ENCODE results near the gene LDHB. TPM values are rescaled to one million over a fixed set of nuclear protein-coding genes. Genes with fewer than 3 reads are reported as not detected.

LDHB gene
- total and polyA plus RNA-seq, 2 experiments from 2014 or later, result 842 to 1,792 TPM

- no peak for DNase-seq (ENCODE audit: low read depth in 1 of 2, low spot score in 1 of 2)
- Histone ChIP-seq H3K9me3 (ENCODE audit: low read depth) (no peaks in the 10 kb centered on the region), H3K4me1 (ENCODE audit: low read depth) (peaks cover 13% of the 10 kb centered on the region), H3K4me3 (no peak overlapping the region), H3K36me3 (peaks cover under 1% of the 10 kb centered on the region), H3K27ac (no peak overlapping the region), H3K27me3 (no peaks in the 10 kb centered on the region)
- TF ChIP-seq CTCF (IDR thresholded peaks at IDR 0.05; ENCODE audit: low read depth, low read length), result no peak
These were observed 1.7 kb upstream of the LDHB start for GRCh38 chr12:21659383-21659782.

DNA sequence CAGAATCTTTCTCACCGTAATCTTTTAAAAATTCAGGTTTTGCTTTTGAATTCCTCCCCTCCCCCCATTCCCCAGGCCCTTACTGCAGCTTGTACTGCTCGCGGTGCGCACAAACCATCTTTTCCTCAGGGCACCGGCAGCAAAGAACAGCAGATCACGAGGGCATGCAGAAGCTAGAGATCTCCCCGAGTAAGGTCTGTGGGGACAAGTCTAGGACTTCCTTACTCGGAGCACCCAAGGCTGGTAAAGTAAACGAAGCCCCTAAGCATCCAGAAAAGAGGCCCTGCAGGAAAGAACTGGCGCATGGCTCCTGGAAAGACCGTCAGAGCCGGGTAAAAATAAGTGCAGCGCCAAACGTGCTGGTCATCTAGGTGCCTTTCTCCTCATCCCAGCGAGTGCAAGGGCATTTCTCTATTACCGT, 727 bp downstream of the LDHB start:
- peak; percentile 53 to 57 for DNase-seq (ENCODE audit: low read depth in 1 of 2, low spot score in 1 of 2)
- no peak for TF ChIP-seq CTCF (IDR thresholded peaks at IDR 0.05; ENCODE audit: low read depth, low read length)
- Histone ChIP-seq H3K27me3 (no peaks in the 10 kb centered on the region), H3K36me3 (peaks cover 22% of the 10 kb centered on the region), H3K27ac (peak overlapping the region; percentile 84), H3K9me3 (ENCODE audit: low read depth) (no peaks in the 10 kb centered on the region), H3K4me3 (peak overlapping the region; percentile 78), H3K4me1 (ENCODE audit: low read depth) (peaks cover 13% of the 10 kb centered on the region)

DNA sequence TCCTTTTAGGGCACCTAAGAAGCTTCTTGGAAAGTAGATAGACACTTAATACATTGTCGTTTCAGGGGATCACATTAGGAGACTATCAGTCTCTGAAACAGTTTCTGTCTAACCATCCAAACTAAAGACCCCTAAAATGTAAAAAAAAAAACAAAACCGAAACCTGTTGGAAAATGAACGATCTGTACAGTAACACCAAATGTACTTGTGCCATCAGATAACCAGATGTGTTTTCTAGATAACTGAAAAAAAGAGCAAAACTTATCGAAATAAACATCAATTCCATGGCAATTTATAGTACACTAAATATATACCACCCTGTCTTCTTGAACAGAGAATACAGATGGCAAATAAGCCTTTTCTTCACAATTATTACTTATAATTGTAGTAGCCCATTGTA, 2.1 kb downstream of the LDHB start:
- no peak for DNase-seq (ENCODE audit: low read depth in 1 of 2, low spot score in 1 of 2)
- peak overlapping the region; percentile 78 for H3K4me3 ChIP-seq
- no peaks in the 10 kb centered on the region for H3K27me3 ChIP-seq
- H3K27ac ChIP-seq, result no peak overlapping the region
- H3K4me1 ChIP-seq (ENCODE audit: low read depth), result peaks cover 13% of the 10 kb centered on the region
- no peaks in the 10 kb centered on the region for H3K9me3 ChIP-seq (ENCODE audit: low read depth)
- peaks cover 35% of the 10 kb centered on the region for H3K36me3 ChIP-seq
- no peak for TF ChIP-seq CTCF (IDR thresholded peaks at IDR 0.05; ENCODE audit: low read depth, low read length)

GRCh38 chr12:21651821-21652220, 5.8 kb downstream of the LDHB start:
- H3K27me3 ChIP-seq, result no peaks in the 10 kb centered on the region
- no peak overlapping the region for H3K27ac ChIP-seq
- DNase-seq (ENCODE audit: low read depth in 1 of 2, low spot score in 1 of 2), result no peak
- TF ChIP-seq CTCF (IDR thresholded peaks at IDR 0.05; ENCODE audit: low read depth, low read length), result no peak
- H3K4me1 ChIP-seq (ENCODE audit: low read depth), result peaks cover 11% of the 10 kb centered on the region
- H3K36me3 ChIP-seq, result peaks cover 56% of the 10 kb centered on the region
- H3K4me3 ChIP-seq, result no peak overlapping the region
- H3K9me3 ChIP-seq (ENCODE audit: low read depth), result no peaks in the 10 kb centered on the region

DNA sequence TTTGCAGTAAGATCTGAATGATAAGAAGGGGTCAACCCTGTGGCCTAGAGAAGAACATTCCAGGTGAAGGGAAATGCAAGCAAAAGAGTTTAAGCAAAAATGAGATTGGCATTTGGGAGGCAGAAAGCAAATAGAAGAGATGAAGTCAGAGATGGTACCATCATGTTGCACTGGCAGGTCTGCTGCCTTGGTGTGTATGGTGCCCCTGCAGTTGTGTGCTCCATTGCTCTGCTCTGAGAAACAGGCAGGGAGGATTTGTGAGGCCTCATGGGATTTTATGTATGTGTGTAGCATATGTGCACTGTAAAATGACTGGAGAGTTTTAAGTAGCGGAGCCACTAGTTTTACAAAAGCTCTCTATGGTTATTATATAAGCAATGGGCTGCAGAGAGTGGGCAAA, 6.6 kb downstream of the LDHB start:
- H3K27me3 ChIP-seq, result no peaks in the 10 kb centered on the region
- TF ChIP-seq CTCF (IDR thresholded peaks at IDR 0.05; ENCODE audit: low read depth, low read length), result no peak
- H3K36me3 ChIP-seq, result peaks cover 64% of the 10 kb centered on the region
- H3K4me3 ChIP-seq, result no peak overlapping the region
- H3K27ac ChIP-seq, result no peak overlapping the region
- no peak for DNase-seq (ENCODE audit: low read depth in 1 of 2, low spot score in 1 of 2)
- H3K4me1 ChIP-seq (ENCODE audit: low read depth), result peaks cover 11% of the 10 kb centered on the region
- no peaks in the 10 kb centered on the region for H3K9me3 ChIP-seq (ENCODE audit: low read depth)

- H3K4me3 ChIP-seq, result no peak overlapping the region
- no peak for DNase-seq (ENCODE audit: low read depth in 1 of 2, low spot score in 1 of 2)
- no peaks in the 10 kb centered on the region for H3K9me3 ChIP-seq (ENCODE audit: low read depth)
- no peak for TF ChIP-seq CTCF (IDR thresholded peaks at IDR 0.05; ENCODE audit: low read depth, low read length)
- H3K36me3 ChIP-seq, result peaks cover 74% of the 10 kb centered on the region
- no peaks in the 10 kb centered on the region for H3K27me3 ChIP-seq
- H3K27ac ChIP-seq, result no peak overlapping the region
- no peaks in the 10 kb centered on the region for H3K4me1 ChIP-seq (ENCODE audit: low read depth)
These were observed 8.6 kb downstream of the LDHB start for GRCh38 chr12:21649034-21649433.
